AG09309 (cell line): Measurements from ENCODE around the gene ATG10.

Experiments
- DNase-seq: peaks from one replicate; pipeline ENCODE4 v3.0.0-alpha.2; 2010; ENCODE audit warnings: low read depth
- H3K4me3 ChIP-seq: 2 replicates; pipeline ENCODE4 v1.5.1; 2011; ENCODE audit warnings: mild to moderate bottlenecking, low read depth, low read length, moderate library complexity; ENCODE audit not compliant: control insufficient read depth
- CTCF ChIP-seq: IDR thresholded peaks from 2 replicates; pipeline ENCODE4 v1.5.1; 2011; ENCODE audit warnings: mild to moderate bottlenecking, low read depth, low read length, inconsistent platforms; ENCODE audit not compliant: insufficient read depth, control insufficient read depth; ENCODE audit errors: missing control alignments

ATG10 gene

GRCh38 chr5:82165740-82166530, 194.1 kb downstream of the ATG10 start:
- peak; percentile 72 for TF ChIP-seq CTCF
- peak; percentile 89 for DNase-seq
- H3K4me3 ChIP-seq = no peak overlapping the region

- TF ChIP-seq CTCF = no peak
- no peak overlapping the region for H3K4me3 ChIP-seq
- DNase-seq = no peak
Observed at GRCh38 chr5:82167372-82167935, 195.6 kb downstream of the ATG10 start.

GRCh38 chr5:82168294-82168693, 196.5 kb downstream of the ATG10 start:
- no peak for TF ChIP-seq CTCF
- DNase-seq = no peak
- H3K4me3 ChIP-seq = no peak overlapping the region

- no peak for DNase-seq
- no peak overlapping the region for H3K4me3 ChIP-seq
- no peak for TF ChIP-seq CTCF
Observed at GRCh38 chr5:82169892-82170291, 198.1 kb downstream of the ATG10 start.

- DNase-seq = peak; percentile 71
Observed at GRCh38 chr5:82174128-82174918, 202.5 kb downstream of the ATG10 start.

GRCh38 chr5:82174919-82175219, 203.0 kb downstream of the ATG10 start:
- no peak for DNase-seq
- TF ChIP-seq CTCF = no peak
- no peak overlapping the region for H3K4me3 ChIP-seq

More at GRCh38 chr5:82174128-82174918, 202.5 kb downstream of the ATG10 start:
- no peak overlapping the region for H3K4me3 ChIP-seq
- peak; percentile 70 for TF ChIP-seq CTCF
